DOHH2 (cell line): ENCODE measurements around the gene ODC1.
A peak's percentile ranks its signal among the peaks of the same experiment; 100 is the strongest.

Source experiments
- H3F3A ChIP-seq: fragments of 200-600 bp; sonication (generic), shearing (Covaris generic); 2 replicates; pipeline ENCODE4 v1.6.0; 2016; ENCODE audit warnings: antibody characterized with exemption, mild to moderate bottlenecking; ENCODE audit not compliant: control insufficient read depth, insufficient read depth
- H3K27ac ChIP-seq: fragments of 200-600 bp; sonication (generic); 2 replicates; pipeline ENCODE4 v1.5.1; 2014; ENCODE audit warnings: low read depth, mild to moderate bottlenecking, low read length, moderate library complexity
- H3K27me3 ChIP-seq: fragments of 200-600 bp; sonication (generic); 2 replicates; pipeline ENCODE4 v1.6.1; 2014; ENCODE audit warnings: mild to moderate bottlenecking, low read length, mixed read lengths; ENCODE audit not compliant: control insufficient read depth
- H3K36me3 ChIP-seq: fragments of 200-600 bp; sonication (generic); 2 replicates; pipeline ENCODE4 v1.6.1; 2014; ENCODE audit warnings: mild to moderate bottlenecking, low read length, moderate library complexity, mixed read lengths; ENCODE audit not compliant: control insufficient read depth
- H3K4me1 ChIP-seq: fragments of 200-600 bp; sonication (generic); 2 replicates; pipeline ENCODE4 v1.6.1; 2014; ENCODE audit warnings: mild to moderate bottlenecking, low read length, mixed read lengths; ENCODE audit not compliant: control insufficient read depth
- H3K4me2 ChIP-seq: fragments of 200-600 bp; sonication (generic); 2 replicates; pipeline ENCODE4 v1.6.0; 2014; ENCODE audit warnings: mild to moderate bottlenecking, low read length, moderate library complexity
- H3K4me3 ChIP-seq: fragments of 200-600 bp; sonication (generic); 2 replicates; pipeline ENCODE4 v1.5.1; 2014; ENCODE audit warnings: mild to moderate bottlenecking, low read length, mixed read lengths
- H3K79me2 ChIP-seq: fragments of 200-600 bp; sonication (generic); 2 replicates; pipeline ENCODE4 v1.6.1; 2014; ENCODE audit warnings: mild to moderate bottlenecking, low read length, mixed read lengths; ENCODE audit not compliant: control insufficient read depth
- H3K9me2 ChIP-seq: fragments of 200-600 bp; sonication (generic); replicated peaks from 2 replicates; pipeline ENCODE4 v1.6.1; 2014; ENCODE audit warnings: mild to moderate bottlenecking, low read length, mixed read lengths; ENCODE audit not compliant: control insufficient read depth
- H3K9me3 ChIP-seq: fragments of 200-600 bp; sonication (generic); 2 replicates; pipeline ENCODE4 v1.6.1; 2014; ENCODE audit warnings: antibody characterized with exemption, low read length, mixed read lengths; ENCODE audit not compliant: control insufficient read depth, insufficient read depth
- H4K20me1 ChIP-seq: fragments of 200-600 bp; sonication (generic); 2 replicates; pipeline ENCODE4 v1.6.0; 2014; ENCODE audit warnings: low read depth, mild to moderate bottlenecking, antibody characterized with exemption, low read length, moderate library complexity; ENCODE audit not compliant: control insufficient read depth, insufficient read depth
- CTCF ChIP-seq: fragments of 200-600 bp; sonication (generic); IDR thresholded peaks from one replicate; pipeline ENCODE4 v1.5.1; 2014; ENCODE audit warnings: antibody characterized with exemption, mild to moderate bottlenecking, low read depth, low read length; ENCODE audit not compliant: poor library complexity, severe bottlenecking
- EZH2phosphoT487 ChIP-seq: fragments of 200-600 bp; sonication (generic); IDR thresholded peaks from 2 replicates; pipeline ENCODE4 v1.6.1; 2017; ENCODE audit warnings: borderline replicate concordance, mild to moderate bottlenecking, antibody characterized with exemption, low read length, moderate library complexity, mixed read lengths

Gene ODC1

GRCh38 chr2:10447895-10448575 is at the start of gene ODC1:
Gene ODC1, minus strand, starts transcription at chr2:10448327. Its CDS starts 3,295 bp downstream, at chr2:10445032.
- peaks cover 28% of the 10 kb centered on the region for H4K20me1 ChIP-seq
- H3F3A ChIP-seq, result peaks cover 39% of the 10 kb centered on the region
- H3K9me2 ChIP-seq, result no peaks in the 10 kb centered on the region
- H3K79me2 ChIP-seq, result peaks cover 61% of the 10 kb centered on the region
- peak within 1 kb of the TSS; percentile 92 for H3K4me3 ChIP-seq
- TF ChIP-seq EZH2phosphoT487, result no peak
- TF ChIP-seq CTCF, result no peak
- H3K4me2 ChIP-seq, result peak within 1 kb of the TSS; percentile 100
- H3K27me3 ChIP-seq, result no peaks in the 10 kb centered on the region
- peaks cover 48% of the 10 kb centered on the region for H3K36me3 ChIP-seq
- H3K4me1 ChIP-seq, result peaks cover 29% of the 10 kb centered on the region
- no peaks in the 10 kb centered on the region for H3K9me3 ChIP-seq
- H3K27ac ChIP-seq, result peak within 1 kb of the TSS; percentile 84

GRCh38 chr2:10497797-10498251 is 49.7 kb upstream of the ODC1 start:
- Histone ChIP-seq H3K4me2 (no peak overlapping the region), H3K79me2 (no peaks in the 10 kb centered on the region), H4K20me1 (no peaks in the 10 kb centered on the region), H3K27me3 (peaks cover 12% of the 10 kb centered on the region; the same call in 1 of the 2 replicates), H3K36me3 (no peaks in the 10 kb centered on the region), H3K9me2 (no peaks in the 10 kb centered on the region), H3F3A (no peaks in the 10 kb centered on the region), H3K4me1 (no peaks in the 10 kb centered on the region), H3K9me3 (no peaks in the 10 kb centered on the region), H3K4me3 (no peak overlapping the region), H3K27ac (no peak overlapping the region)
- no peak for TF ChIP-seq EZH2phosphoT487
- no peak for TF ChIP-seq CTCF

GRCh38 chr2:10495988-10496313 is 47.8 kb upstream of the ODC1 start:
- Histone ChIP-seq H3K27me3 (peaks cover 12% of the 10 kb centered on the region; the same call in 1 of the 2 replicates), H3K79me2 (no peaks in the 10 kb centered on the region), H3F3A (no peaks in the 10 kb centered on the region), H3K27ac (no peak overlapping the region), H3K9me2 (no peaks in the 10 kb centered on the region), H3K4me3 (no peak overlapping the region), H3K4me2 (no peak overlapping the region), H4K20me1 (no peaks in the 10 kb centered on the region), H3K9me3 (no peaks in the 10 kb centered on the region), H3K36me3 (no peaks in the 10 kb centered on the region), H3K4me1 (no peaks in the 10 kb centered on the region)
- TF ChIP-seq CTCF, result no peak
- TF ChIP-seq EZH2phosphoT487, result no peak
